Right cardiac atrium (tissue), 5 donors: ENCODE measurements around the gene CLCF1. TPM values are rescaled to one million over a fixed set of nuclear protein-coding genes. Genes with fewer than 3 reads are reported as not detected.
A peak's percentile ranks its signal among the peaks of the same experiment; 100 is the strongest.

Experiments used
- ATAC-seq, 2 donors: fragments of 200-7000 bp; cut with Tn5 transposase; one replicate each; pipeline versions ENCODE4 v1.8.0 to v1.9.1; 2020; ENCODE audit warnings: moderate library complexity in 2 of 2, mild to moderate bottlenecking in 1 of 2
- DNase-seq, 3 donors: peaks; one replicate each; pipeline ENCODE4 v3.0.0-alpha.2; 2020
- H3K27ac ChIP-seq: one replicate; pipeline ENCODE4 v1.5.1; 2013; ENCODE audit warnings: mild to moderate bottlenecking, low read length, control low read depth, moderate library complexity
- H3K27me3 ChIP-seq: one replicate; pipeline ENCODE4 v1.6.1; 2013; ENCODE audit not compliant: control insufficient read depth, insufficient read depth
- H3K4me1 ChIP-seq: one replicate; pipeline ENCODE4 v1.6.1; 2013; ENCODE audit warnings: low read length; ENCODE audit not compliant: control insufficient read depth, insufficient read depth
- H3K4me3 ChIP-seq: one replicate; pipeline ENCODE4 v1.5.1; 2013; ENCODE audit warnings: low read length, control low read depth
- H3K9me3 ChIP-seq: one replicate; pipeline ENCODE4 v1.6.1; 2013; ENCODE audit warnings: low read length; ENCODE audit not compliant: control insufficient read depth
- WGBS: extraction: QIAGEN DNeasy Blood & Tissue Kit; methylation state at CpG from one replicate; pipeline ENCODE4 v1.1.7; 2013; 5-methylcytosine and 5-hydroxymethylcytosine counted together
- intact Hi-C, 4 donors: fragments of 100-400 bp; cut with DNase I; formaldehyde crosslinking; loops; one replicate each; pipeline versions ENCODE4 v1.11.0 to v1.14.0; 2022 to 2023
- polyA plus RNA-seq: library from polyadenylated mRNA; stranded (reverse); fragments of 200-250 nt; gene quantifications from one replicate; pipeline ENCODE4 v1.2.3, GENCODE V29; 2013
- total RNA-seq, 4 donors: library from RNA; stranded (reverse); fragmentation: NEBNext Ultra II Directional; extraction: Animal tissue kit (Norgen Biotek cat#: 25700); gene quantifications; one replicate each; pipeline ENCODE4 v1.2.1, GENCODE V29; 2021
- donor health status: healthy with polysubstance abuse.
- donor health status: DM: no; HTN: yes; CAD: no.
- donor health status: DM: no; HTN: no; CAD: no.
- donor health status: DM: no; HTN: yes; CAD: no; lungs with severe emphysema.
- donor health status: DM: yes; HTN: yes; CAD: no.

CLCF1 gene
- total and polyA plus RNA-seq, 5 donors: 2.9 to 6.1 (median 3.1) TPM

DNA sequence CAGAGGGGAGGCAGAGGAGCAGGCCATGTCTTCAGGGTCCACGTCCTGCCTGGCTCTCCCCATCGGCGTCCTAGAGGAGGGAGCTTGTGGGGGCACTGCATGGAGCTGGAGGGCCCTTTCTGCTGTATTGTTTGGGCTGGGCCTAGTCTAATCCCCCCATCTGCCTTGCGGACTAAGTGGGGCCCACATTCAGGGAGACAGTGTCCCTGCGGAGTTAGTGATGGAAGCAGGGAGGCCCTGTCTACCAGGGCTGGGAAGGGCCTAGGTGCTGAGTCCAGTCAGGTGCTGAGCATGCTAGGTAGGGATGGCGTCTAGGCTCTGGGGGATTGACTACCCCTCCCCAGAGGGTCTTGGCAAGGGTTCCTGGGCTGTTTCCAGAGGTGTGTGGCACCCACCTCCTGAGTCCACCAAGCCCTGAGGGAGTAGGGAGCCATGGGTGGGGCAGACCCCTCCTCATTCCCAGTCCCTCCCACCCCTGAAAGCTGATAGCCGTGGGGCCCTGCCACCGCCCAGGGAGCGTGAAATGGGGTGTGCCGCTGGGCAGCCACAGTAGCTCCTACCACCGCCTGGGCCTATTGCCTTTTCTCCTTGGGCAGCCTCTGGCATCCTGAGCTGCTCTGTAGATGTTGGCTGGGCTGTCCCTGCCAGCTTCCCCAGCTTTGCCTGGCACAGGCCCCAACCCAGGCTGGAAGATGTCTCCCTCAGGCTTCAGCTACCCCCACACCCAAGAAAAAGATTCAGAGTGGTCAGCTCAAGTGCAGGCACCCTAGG is 18.2 kb downstream of the CLCF1 start:
- Histone ChIP-seq H3K4me1 (peaks cover 25% of the 10 kb centered on the region), H3K4me3 (no peak overlapping the region), H3K9me3 (no peaks in the 10 kb centered on the region), H3K27ac (peak overlapping the region; percentile 94), H3K27me3 (no peaks in the 10 kb centered on the region)
- no peak for ATAC-seq
- 69% methylated on average over 11 of the region's 11 CpGs for WGBS
- peak in 2 of 3 donors; percentile 57 to 62 for DNase-seq
- intact Hi-C loops: no loop called here

DNA sequence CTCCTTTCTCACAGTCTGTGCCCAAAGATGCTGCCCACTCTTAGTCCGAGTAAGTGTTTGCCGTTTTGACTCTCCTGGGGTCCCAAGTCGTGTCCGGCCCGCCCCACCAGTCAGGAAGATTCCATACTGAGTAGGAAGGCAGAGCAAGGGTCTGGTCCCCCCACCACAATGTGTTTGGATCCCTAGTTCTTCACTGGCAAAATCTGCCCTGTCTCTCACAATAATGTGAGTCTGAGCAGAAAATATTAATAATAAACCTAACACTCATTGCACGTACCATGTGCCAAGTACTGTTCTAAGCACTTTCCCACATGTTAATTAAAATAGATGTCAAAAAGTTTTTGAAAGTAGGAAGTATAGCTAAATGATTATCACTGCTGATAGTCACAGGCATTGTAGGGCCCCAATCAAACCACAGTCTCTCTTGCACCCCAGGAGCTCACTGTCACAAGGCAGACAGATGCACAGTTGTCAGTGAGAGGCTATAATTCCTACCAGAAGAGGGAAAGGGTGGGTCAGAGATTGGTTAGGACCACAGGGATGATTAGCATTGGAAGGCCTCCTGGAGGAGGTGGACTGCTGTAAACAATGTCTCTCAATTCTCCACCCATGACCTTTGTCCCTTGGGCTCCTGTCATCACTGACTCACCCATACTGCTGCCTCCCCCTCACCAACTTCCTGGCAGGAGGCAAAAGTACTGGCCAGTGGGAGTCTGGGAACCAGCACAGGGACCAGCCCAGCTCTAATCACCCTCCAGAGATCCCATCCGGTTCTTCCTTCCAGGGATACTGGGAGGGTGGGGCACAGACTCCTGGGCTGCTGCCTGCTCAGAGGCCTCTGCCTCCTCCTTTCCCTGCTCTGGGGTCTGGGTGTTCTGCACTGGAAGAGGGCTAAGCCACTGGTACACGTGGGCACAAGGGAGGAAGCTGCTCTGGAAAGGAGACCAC is 19.0 kb downstream of the CLCF1 start:
- no peaks in the 10 kb centered on the region for H3K27me3 ChIP-seq
- 13% methylated on average over 8 of the region's 8 CpGs for WGBS
- DNase-seq (peak; percentile 86 to 87 (median 87)), ATAC-seq (peak; percentile 54 to 77)
- peaks cover 27% of the 10 kb centered on the region for H3K4me1 ChIP-seq
- H3K9me3 ChIP-seq: no peaks in the 10 kb centered on the region
- peak overlapping the region; percentile 94 for H3K27ac ChIP-seq
- H3K4me3 ChIP-seq: peak overlapping the region; percentile 62
- intact Hi-C loops: loop anchor here in 1 of 4 donors (5.0 kb wide), 1 partner anchor 38 kb away; the partner anchor contains the start of gene RAD9A

DNA sequence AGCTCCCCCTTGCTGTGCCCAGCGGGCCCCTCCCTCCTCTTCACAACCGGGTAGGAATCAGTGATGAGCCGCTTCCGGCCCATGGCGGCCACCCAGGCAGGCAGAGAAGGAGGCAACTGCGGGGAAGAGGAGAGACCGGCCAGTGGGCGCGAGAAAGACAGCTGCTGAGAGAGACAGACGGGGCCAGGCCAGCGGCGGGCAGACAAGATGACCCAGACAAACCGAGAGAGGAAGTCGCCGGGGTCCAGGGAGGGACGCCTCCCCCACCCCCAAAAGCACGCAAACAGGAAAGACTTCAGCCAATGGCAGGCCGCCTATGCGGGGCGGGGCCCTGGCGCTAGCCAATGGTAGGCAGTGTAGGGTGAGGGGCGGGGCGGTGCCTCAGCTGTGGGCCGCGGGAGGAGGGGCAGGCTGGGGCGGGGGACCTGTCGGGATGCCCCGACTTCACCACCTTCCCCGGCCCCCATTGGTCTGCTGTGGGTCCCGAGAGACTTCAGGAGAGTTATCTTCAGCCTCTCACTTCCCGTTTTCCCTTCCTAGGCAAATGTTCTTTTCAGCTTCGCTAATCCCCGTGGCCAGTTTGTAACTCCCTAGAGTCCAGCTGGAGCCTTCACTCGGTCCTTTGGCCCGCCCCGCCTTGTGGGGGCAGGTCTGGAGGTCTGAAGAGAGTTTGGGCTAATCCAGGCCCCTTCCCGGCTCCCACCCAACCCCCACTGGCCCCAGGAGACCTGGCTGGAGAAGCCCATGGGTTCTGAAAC is 19.9 kb downstream of the CLCF1 start, which contains the start of gene POLD4:
POLD4 (minus strand) TSS at position 230 of the 758 bp plus-strand sequence; CDS start at position 83, 147 bp downstream.
- H3K4me3 ChIP-seq: peak within 1 kb of the TSS; percentile 62
- no peaks in the 10 kb centered on the region for H3K9me3 ChIP-seq
- under 1% methylated on average over 37 of the region's 37 CpGs for WGBS
- H3K27ac ChIP-seq: peak within 1 kb of the TSS; percentile 97
- no peaks in the 10 kb centered on the region for H3K27me3 ChIP-seq
- ATAC-seq (peak; percentile 91 to 93), DNase-seq (peak; percentile 99 to 100 (median 100))
- intact Hi-C loops: loop anchor here in 1 of 4 donors (5.0 kb wide), 1 partner anchor 39 kb away; the partner anchor contains the start of gene RAD9A
- peaks cover 29% of the 10 kb centered on the region for H3K4me1 ChIP-seq

DNA sequence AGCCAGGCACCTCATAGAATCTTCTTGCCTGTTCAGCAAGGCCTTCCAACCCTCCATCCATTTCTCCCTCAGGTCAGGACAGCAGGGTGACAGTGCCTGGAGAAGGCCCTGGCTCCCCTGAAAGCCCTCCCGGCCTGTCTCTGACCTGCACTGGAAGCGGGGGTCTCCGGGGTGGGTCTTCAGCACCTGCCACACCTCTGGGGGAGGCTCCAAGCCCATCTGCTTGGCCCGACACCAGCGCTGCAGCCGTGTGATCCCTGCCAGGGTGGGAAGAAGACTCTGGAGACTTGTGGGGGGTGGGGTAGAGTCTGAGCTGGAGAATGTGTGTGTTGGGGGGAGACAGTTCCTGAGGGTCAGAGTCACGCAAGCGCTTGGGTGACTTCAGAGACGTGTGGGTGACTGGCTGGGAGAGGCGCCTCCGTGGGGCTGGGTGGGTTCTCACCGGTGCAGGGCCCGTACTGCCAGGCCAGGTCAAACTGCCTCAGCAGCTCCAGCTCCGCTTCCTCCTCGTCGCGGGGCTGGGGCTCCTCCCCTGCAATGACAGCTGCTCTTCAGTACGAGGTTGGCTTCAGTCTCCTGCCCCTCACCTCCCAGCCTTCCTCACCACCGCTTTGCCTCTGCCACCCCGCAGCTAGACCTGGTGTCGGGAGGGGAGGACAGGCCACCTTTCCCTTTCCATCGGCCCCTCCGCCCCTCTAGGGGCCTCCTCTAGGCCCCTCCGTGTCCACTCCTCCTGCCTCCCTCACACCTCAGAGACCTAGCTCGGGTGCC is 20.7 kb downstream of the CLCF1 start:
- Histone ChIP-seq H3K27me3 (no peaks in the 10 kb centered on the region), H3K9me3 (no peaks in the 10 kb centered on the region), H3K4me3 (peak overlapping the region; percentile 62), H3K27ac (peak overlapping the region; percentile 97), H3K4me1 (peaks cover 29% of the 10 kb centered on the region)
- DNase-seq (peak in 2 of 3 donors; percentile 47 to 65), ATAC-seq (peak; percentile 3 to 5)
- intact Hi-C loops: loop anchor here in 1 of 4 donors (5.0 kb wide), 1 partner anchor 40 kb away; the partner anchor contains the start of gene RAD9A
- WGBS: 7% methylated on average over 25 of the region's 25 CpGs

DNA sequence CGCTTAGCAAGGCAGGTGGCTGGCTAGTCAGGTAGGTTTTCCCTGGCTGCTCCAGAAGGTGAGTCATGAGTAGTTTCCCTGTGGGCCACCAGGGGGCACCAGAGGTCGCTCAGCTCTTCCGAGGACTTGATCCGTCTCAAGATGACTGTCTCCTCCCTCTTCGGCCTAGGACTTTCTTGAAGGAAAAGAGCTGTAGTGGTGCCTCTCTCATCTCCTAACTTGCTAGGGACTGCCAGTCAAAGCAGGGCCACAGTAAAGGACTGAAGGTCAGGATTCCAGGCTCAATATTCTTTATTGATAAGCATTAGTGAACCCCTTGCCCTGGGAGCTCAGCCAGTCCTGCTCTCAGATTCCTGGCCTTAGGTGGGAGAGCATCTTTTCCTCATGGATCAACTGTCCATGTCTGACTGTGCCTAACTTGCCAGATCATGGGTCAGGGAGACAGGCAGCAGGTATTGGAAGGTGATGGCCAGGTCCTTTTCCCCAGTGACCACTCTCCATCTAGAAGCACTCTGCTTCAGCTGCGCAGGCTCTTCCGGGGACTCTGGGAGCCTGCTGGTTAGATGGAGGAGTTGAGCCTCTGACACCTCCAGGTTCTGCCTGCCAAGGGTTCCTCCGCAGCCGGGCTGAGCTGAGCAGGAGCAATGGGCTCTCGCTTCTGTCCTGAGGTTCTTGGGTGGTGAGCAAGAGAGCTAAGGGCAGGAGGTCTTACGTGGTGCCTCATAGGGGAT is 22.0 kb downstream of the CLCF1 start:
- Histone ChIP-seq H3K4me3 (no peak overlapping the region), H3K27ac (peak overlapping the region; percentile 73), H3K4me1 (peaks cover 25% of the 10 kb centered on the region), H3K9me3 (no peaks in the 10 kb centered on the region), H3K27me3 (no peaks in the 10 kb centered on the region)
- ATAC-seq (no peak), DNase-seq (peak; percentile 48 to 79 (median 78))
- 54% methylated on average over 11 of the region's 11 CpGs for WGBS
- intact Hi-C loops: loop anchor here in 2 of 4 donors (2.0 to 5.0 kb wide), 2 partner anchors 33 to 41 kb away; partner anchors contain the start of gene RAD9A (in 1 of the 2)

DNA sequence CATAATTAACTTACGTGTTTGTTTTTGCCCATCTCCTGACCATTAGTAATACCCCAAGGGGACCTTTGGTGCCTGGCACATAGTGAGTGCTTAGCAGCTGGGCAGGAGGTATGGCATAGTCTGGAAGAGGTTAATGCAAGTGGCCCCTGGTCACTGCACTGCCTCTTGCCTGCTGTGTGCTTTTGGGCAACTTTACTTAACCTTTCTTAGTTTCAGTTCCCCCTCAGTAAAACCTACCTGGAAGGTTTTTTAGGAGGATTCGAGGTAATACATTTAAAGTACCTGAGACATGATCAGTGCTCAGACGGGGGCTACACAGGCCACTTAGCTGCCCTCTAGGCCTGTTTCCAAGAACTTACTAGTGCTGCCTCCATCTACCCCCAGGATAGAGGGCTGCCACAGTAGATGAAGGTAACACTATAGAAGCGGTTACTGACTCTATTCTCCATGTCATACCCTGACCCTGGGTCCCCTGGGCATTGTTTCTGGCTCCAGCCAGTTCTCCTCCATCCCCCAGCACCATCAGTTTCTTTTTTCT is 23.4 kb downstream of the CLCF1 start:
- Histone ChIP-seq H3K27ac (peak overlapping the region; percentile 73), H3K4me3 (no peak overlapping the region), H3K4me1 (peaks cover 14% of the 10 kb centered on the region), H3K9me3 (no peaks in the 10 kb centered on the region), H3K27me3 (no peaks in the 10 kb centered on the region)
- DNase-seq (no peak), ATAC-seq (no peak)
- 84% methylated on average over 4 of the region's 4 CpGs for WGBS
- intact Hi-C loops: loop anchor here in 3 of 4 donors (2.0 to 5.0 kb wide), 3 partner anchors 32 to 42 kb away; partner anchors contain the start of gene RAD9A (in 1 of the 3)

DNA sequence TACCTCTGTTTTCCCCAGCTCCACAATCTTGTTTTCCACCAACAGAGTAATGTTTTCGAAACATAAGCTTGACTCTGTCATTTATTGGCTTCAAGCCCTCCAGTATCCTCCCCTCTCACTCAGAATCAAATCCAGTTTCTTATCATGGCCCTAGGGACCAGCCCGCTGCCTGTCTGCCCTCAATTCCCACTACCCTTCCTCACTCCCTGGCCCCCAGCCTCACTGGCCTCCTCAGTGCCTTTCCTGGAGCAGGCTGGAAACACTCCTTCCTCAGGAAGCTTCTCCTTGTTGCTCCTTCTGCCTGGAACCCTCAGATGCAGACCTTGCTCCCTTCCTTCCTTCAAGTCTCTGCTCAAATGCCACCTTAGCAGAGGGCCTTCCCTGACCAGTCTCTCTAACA is 23.9 kb downstream of the CLCF1 start:
- Histone ChIP-seq H3K4me3 (no peak overlapping the region), H3K4me1 (peaks cover 10% of the 10 kb centered on the region), H3K27ac (peak overlapping the region; percentile 73), H3K9me3 (no peaks in the 10 kb centered on the region), H3K27me3 (no peaks in the 10 kb centered on the region)
- peak in 2 of 3 donors; percentile 73 to 77 for DNase-seq
- ATAC-seq: no peak
- WGBS: 48% methylated on average over 2 of the region's 2 CpGs
- intact Hi-C loops: loop anchor here in 1 of 4 donors (5.0 kb wide), 1 partner anchor 33 kb away; no protein-coding TSS in a partner anchor

DNA sequence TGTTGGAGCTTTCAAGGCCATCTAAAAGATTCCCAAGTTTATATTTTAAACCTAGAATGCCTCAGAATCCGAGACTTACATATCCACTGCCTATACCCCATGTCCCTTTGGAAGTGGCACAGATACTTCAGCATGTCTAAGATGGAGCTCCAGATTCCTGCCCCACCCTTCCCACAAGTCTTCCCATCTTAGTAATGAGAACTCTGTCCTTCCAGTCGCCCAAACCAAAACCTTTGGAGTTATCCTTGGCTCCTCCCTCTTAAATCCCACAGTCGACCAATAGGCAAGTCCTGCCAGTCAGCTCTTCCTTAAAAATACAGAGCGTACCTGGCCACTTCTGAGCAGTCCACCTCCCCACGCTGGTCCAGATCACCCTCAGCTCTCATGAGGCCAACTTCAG is 24.4 kb downstream of the CLCF1 start:
- peaks cover 10% of the 10 kb centered on the region for H3K4me1 ChIP-seq
- H3K9me3 ChIP-seq: no peaks in the 10 kb centered on the region
- DNase-seq (no peak), ATAC-seq (no peak)
- WGBS: 61% methylated on average over 5 of the region's 5 CpGs
- intact Hi-C loops: loop anchor here in 1 of 4 donors (5.0 kb wide), 1 partner anchor 33 kb away; no protein-coding TSS in a partner anchor
- no peaks in the 10 kb centered on the region for H3K27me3 ChIP-seq
- H3K4me3 ChIP-seq: no peak overlapping the region
- H3K27ac ChIP-seq: peak overlapping the region; percentile 71
